Superior temporal gyrus (tissue), 1 donor: ENCODE data around the gene INPP5E.
"Not testable (repeated sequence)": the region's sequence is repeated elsewhere in the genome, so short reads cannot be mapped to it uniquely, and the experiment has no call there.

ENCODE experiments used
- DNase-seq: peaks from one replicate; pipeline ENCODE4 v3.0.0-alpha.2; 2016; ENCODE audit errors: extremely low spot score

The INPP5E gene

DNA sequence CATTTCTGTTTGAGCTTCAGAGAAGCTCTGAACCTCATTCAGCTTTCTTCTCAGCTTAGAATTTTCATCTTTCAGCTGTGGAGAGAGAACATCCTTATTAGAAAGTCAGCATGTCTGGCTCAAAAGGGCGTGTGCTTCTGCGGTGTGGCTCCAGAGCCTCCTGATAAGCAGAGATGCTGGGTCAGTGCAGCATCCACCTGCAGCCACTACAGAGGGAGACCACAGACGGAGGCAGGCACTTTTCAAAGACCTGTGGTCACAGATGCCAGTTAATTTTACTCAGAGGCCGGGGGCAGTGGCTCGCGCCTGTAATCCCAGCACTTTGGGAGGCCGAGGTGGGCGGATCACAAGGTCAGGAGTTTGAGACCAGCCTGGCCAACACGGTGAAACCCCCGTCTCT, 33.7 kb downstream of the INPP5E start:
- not testable (repeated sequence) for DNase-seq

DNA sequence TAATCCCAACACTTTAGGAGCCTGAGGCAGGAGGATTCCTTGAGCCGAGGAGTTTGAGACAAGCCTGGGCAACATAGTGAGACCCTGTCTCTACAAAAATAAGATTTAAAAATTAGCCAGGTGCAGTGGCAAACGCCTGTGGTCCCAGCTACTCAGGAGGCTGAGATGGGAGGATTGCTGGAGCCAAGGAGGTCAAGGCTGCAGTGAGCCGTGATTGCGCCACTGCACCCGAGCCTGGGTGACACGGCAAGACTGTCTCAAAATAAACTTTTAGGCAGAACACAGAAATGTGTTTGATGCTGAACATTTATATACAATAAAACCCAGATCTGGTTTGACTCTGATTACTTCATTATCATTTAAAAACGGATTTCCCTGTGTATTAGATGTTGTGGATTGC, 34.2 kb downstream of the INPP5E start:
- DNase-seq = no peak

DNA sequence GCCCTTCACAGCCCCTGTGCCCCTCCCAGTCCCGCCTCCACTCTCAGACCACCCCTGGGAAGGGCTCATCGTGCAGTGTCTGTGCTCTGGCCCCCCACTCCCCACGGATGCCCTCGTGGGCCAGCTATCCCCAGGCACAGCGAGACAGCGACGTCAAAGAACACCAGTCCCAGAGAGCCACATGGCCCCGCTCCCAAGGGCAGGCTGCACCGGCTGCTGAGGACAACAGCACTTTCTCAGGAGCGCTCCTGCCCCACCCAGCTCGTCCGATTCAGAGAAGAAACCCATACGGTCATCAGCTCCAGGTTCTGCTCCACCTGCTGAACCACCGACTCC, 34.9 kb downstream of the INPP5E start:
- DNase-seq = no peak

DNA sequence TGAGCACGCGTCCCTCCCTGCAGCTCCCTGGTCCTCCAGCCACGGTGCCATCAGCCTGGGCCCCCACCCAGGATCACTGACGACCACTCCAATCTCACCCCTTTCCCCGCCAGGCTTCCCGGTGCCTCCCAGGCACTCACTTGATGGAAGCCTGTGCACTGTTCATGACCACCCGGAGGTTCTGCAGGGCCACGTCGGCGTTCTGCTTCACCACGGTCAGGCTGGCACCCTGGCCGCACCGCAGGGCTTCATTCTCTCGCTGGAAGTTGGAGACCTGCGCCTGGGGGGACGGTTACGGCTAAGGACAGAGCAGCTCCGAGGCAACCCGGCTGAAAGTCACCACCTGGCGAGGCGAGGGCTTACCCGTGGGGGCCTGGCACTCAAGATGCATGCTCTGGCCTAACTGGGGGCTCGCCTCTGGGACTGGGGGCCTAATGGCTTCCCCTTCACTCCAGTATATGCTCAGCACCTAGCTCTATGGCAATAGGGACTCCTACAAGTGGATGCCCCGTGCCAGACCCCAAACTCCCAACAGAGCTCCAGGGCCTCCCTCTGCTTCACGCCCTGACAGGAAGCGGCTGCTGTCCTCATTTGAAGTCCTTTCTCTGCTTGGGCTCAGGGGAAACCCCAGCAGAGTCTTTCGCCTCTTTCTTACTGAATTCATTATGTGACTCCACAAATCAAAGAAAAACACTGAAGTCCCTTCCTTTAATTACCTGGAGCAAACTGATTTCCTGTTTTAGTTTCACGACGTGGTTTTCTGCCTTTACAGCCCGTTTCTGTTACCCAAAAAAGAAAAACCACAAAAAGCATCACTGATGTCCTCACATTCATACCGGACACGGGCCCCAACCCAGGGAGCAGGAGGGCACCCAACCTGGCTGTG, 35.5 kb downstream of the INPP5E start:
- DNase-seq = no peak

DNA sequence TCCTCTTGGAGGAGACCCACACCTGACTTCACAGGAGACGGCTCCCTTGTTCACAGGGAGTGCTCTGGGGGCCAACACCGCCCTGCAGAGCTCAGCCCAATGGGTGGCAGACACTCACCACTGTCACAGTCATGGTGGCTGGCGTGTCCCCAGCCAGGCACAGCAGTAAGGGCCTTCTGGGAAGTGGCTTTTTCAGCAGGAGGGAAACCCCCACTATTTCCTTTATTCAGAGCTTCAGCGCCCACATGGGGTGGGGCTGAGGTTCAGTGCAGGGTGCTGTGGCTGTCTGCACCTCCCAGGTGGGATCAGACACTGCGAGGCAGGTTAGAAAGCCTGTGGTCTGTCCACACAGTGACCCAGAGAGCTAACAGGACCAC, 36.1 kb downstream of the INPP5E start:
- no peak for DNase-seq

DNA sequence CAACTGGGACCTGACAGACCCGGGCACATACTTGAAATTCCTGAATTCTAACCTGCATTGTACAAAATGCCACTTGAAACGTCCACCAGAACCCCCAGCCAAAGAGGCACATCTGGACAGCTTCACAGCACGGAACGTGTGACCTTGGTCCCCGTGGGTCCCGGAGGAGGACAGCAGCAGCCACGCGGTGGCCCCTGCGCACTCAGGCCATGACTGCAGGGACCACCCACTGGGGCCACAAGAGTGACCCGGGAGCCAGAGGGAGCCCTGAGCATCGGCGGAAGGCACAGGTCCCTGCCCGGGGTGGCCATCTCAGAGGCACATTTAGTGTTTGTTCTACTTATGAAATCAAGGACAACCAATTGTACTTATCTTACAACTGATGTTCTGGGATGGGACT, 37.6 kb downstream of the INPP5E start:
- DNase-seq = no peak

DNA sequence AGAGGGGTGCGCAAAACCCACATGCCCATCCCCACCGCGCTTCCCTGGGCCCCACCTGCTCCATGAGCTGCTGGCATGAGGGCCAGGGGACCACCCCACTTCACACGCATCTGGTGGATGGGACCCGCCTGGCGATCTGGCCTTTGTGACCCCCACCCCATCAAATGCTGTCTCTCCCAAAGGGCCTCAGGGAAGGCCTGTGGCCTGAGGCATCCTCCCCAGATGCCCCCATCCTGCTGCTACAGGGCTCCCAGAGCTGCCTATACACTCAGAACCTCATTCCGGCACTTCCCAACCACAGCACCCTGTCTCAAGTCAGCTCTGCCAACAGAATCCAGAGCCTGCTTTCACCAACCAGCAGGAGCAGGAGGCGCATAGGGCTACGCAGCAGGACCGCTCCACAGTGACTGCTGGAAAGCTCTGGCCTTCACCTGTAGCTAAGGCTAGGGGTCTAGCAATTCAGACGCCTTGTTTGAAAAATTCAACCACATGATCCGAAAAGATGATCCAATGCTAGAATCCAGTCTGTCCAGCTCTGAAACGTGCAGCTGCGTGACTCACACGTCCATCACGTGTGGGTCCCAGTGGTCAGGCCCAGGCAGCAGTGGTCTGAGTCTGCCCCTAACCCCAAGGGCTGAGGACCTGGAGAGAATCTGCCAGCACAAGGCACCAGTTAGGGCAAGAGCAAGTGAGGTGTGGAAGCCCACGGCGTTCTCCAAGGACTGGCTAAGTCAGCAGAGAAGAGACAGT, 38.3 kb downstream of the INPP5E start:
- no peak for DNase-seq

DNA sequence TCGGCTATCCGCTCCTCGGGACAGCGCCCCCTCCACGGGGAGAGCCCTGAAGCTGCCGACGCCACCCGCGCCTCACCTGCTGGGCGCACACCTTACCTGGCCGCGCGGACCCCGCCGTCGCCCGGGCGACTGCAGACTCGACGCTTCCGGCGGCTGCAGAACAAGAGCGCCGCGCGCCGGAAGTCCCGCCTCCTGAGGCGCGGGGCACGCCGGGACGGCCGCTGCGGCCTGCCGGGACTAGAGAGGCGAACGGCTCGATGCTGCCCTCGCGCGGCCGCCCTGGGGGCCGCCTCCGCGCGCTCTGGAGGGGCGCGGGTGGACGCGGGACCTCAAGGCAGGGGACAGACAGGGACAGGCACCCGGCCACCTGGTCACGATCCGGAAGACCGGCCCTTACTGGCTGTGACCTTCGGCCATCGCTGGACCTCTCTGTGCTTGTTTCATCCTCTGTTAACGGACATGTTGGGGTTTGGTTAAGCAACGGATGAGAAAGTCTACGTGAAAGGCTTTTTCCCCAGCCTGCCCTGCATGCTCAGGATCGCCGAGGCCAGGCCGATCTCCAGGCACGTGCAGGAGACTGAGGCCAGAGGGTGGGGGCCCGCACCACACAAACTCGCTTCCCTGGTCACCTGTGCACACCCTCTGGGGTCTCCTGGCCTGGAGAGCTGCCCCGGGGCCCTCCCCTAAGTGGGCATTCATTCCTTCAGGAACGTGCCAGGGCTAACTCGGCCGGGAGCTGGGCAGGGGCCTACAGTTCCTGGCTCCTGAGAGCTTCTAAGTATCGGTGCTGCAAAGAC, 39.4 kb downstream of the INPP5E start, which contains the start of gene SNAPC4:
Gene SNAPC4, minus strand, starts transcription at position 133 of the 797 bp plus-strand sequence. CDS start 1,742 bp downstream, outside the sequence.
- DNase-seq = peak; percentile 84

DNA sequence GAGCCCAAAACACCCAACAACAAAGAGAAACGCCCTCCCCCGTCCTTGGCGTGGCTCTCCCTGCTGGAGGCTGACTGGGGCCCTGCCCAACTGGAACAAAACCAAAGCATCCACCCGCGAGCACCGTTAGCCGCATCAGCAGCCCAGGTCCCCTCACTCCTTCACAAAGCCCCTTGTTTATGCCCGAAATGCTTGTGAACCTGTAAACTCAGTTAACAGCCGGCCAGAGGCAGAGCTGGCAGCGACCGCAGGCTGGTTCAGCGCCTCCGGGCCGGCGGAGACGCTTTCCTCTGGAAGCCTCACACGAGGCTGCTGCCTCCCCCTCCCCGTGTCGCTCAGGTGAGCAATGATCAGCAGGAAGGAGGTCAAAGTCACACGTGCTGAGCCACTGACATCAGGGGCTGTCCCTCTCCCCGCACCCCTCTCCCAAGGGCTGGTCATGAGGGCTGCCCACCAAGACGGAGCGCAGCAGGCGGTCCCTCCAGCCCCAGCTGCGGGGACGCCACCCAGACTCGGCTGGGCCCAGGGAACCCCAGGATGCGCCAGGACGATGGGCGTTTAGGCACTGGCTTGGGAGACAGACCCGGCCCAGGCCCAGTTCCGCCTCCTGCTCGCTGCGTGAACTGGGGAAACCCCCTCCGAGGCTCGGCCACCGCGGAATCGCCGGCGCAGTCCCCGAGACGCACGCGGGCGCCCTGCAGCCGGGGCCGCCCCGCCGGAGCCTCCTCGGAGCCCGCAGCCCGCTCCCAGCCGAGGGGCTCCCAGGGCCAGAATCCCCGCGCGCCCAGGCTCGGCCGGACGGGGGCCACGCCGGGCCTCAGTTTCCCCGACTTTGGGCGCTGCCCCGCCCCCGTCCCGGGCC, 40.2 kb downstream of the INPP5E start:
- DNase-seq = no peak

DNA sequence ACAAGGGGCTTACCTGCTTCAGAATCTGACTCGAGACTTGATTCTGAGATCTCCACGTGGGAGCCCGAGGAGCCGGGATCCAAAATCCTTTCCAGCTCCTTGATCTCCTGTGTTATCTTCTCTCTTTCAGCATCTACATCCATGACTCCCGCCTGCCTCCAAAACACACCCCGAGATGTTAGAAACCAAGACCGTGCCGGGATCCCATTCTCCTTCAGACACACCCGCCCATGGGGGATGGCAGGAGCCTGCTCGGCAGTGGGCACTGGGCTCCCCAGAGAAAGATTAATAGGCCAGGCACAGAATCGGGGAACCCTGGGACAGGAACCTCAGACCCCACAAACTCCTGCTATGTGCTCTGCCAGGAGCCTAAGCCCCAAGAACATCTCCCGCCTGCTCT, 41.4 kb downstream of the INPP5E start:
- no peak for DNase-seq

DNA sequence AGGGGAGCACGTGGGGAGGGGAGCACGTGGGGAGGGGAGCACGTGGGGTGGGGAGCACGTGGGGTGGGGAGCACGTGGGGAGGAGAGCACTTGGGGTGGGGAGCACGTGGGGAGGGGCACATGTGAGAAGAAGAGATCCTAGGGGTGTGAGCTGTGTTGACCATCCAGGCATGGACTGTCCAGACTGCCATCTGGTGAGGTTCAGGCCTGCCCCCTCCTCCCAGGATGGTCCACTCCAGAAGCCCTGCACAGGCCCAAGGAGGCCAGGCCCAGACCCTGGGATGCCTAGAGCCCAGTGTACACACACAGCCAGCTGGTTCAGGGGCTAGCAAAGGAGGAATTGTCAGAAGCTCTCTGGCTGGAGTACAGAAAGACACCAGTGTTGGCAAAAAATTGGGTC, 42.0 kb downstream of the INPP5E start:
- DNase-seq = no peak

DNA sequence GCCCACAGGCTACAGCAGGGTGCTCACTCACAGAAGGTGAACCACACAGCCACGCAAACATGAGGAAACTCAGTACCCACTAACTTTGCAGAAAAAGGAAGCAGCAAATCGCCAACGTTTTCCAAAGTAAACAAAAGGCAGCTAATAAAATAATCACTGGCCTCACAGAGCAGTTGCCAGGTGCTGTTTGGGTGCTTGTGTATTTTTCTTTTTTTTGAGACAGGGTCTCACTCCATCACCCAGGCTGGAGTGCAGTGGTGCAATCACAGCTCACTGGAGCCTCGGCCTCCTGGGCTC, 43.5 kb downstream of the INPP5E start:
- DNase-seq = no peak

DNA sequence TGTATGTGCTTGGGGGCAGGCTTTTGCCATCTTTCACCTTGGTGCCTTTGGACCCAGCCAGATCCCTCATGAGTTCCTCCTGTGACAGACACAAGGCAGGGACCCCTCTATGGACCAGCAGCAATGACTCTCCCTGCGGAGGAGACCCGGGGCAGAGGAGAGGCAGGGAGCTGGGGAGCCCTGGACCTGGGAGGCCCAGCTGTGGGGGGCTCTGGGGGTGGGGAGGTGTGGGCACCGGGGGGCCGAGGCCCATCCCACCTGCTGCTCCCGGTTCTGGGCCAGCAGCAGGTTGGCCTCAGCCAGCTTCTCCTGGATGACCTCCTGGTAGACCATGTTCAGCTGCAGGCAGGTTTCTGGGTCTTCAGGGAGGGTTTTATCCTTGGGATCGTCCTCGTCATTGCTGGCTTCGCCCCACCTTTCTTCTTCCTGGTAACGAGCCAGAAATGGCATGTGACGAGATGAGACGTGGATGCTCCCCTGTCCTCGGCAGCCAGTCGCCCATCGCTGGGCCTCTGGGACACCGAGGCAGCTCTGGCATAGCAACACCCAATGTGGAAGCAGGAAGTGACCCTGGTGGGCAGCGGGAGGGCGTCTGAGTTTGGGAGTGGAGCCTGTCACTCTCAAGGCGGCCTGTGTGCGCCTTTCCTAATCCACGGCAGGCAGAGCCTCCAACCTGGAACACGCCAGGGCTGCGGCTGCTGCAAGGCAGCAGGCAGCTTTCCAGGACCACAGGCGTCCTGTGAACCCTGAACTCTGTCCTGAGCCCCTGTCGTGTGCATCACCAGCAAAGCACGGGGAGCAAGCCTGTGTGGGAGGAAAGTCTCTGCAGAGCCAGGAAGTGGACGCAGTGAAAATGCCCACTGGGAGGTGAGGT, 44.1 kb downstream of the INPP5E start:
- DNase-seq = no peak

DNA sequence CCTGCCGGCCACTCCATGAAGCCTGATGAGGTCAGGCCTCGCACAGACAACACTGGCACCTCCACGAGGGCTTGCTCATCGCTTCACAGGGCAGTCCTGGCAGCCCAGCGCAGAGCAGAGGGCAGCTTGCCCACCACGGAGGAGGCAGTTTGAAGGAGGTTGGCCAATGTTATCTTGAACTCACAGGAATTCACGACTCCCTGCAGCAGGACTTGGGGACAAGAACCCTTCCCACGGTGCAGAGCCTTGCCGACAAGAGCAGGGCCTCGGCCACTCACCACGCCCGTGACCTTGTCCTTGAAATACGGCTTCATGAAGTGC, 44.7 kb downstream of the INPP5E start:
- no peak for DNase-seq

DNA sequence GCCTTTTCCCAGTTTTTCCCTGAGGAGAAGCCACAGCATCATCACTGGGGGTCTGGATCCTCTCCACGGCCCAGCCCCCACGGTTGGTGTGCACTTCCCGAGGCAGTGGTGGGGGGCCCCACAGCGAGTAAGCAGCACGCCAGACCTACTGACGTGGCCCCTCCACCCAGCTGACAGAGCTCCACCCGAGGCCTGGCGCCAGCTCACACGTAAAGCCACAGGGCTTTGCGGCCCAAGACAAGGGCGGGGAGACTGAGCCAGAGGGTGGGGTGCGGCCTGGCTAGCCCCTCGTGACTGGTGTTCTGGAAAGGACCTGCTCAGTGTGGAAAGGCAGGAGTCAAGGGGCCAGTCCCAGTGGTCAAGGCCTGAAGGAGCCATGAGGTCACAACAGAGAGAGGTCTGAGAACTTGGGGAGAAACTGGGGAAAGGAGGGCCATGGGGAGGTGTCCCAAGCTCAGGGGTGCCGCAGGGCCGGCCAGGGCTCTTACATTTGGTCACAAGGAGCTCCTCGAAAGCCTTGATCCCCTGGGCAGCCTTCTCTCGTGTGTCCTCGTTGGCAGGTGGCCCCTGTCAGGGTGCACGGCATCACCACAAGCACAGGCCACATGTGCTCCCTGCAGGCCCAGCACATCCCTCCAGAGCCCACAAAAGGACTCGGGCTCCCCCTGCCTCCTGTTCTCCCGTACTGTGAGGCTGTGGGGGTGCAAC, 45.2 kb downstream of the INPP5E start:
- no peak for DNase-seq

DNA sequence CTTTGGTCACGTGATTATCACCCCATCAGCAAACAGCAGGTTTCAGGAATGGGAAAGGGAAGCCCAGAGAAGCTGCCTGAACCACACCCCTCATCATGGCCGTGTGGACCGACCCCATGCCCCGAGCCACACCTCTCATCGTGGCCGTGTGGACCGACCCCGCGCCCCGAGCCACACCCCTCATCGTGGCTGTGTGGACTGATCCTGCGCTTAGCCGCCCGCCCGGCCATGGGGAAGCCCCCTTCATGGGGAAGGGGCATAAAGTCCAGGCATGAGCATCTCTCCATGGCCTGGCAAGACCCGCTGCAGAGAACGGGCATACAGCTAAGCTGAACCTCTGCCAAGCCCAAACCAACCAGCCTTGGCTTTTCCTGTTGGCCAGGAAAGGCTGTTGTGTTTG, 46.1 kb downstream of the INPP5E start:
- DNase-seq = no peak

DNA sequence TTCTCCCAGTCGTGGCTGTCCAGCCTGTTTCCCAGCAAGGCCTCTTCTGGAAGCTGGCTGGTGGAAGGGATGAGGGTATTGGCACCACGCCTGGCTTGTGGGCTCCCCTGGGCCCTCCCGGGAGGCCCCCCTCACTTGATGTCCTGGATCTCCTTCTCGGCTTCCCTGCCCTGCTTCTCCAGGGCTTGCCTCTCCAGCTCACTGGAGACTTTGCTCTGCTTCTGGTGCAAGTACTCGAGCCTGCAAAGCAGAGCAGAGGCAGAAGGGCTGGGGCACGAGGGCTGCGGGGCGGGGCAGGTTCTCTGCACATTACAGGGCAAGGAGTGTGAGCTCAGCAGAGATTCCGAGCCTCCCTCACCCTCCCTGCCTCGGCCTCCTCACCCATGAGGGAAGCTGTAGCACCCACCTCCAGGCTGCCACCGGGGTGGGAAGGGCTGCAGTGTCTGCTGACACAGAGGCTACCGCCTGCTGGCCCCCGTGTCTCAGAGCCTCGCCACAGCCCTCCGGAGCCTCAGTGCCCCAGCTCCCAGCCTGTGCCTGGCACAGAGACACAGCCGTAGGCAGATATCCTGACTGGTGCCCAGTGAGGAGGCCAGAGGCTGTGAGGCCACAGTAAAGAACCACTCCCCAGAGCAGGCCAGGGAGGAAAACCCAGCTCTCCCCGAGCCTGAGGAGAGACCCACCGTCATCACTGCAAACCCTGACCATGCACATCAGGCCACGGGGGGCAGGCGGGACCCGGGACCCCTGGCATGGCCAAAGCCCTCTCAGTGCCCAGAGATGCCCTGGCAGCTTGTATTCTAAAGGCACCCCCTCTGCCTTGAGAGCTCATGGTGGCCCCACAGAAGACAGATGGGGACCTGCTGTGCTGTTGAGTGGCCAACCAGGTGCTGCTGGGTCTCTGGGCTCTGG, 46.9 kb downstream of the INPP5E start:
- no peak for DNase-seq

DNA sequence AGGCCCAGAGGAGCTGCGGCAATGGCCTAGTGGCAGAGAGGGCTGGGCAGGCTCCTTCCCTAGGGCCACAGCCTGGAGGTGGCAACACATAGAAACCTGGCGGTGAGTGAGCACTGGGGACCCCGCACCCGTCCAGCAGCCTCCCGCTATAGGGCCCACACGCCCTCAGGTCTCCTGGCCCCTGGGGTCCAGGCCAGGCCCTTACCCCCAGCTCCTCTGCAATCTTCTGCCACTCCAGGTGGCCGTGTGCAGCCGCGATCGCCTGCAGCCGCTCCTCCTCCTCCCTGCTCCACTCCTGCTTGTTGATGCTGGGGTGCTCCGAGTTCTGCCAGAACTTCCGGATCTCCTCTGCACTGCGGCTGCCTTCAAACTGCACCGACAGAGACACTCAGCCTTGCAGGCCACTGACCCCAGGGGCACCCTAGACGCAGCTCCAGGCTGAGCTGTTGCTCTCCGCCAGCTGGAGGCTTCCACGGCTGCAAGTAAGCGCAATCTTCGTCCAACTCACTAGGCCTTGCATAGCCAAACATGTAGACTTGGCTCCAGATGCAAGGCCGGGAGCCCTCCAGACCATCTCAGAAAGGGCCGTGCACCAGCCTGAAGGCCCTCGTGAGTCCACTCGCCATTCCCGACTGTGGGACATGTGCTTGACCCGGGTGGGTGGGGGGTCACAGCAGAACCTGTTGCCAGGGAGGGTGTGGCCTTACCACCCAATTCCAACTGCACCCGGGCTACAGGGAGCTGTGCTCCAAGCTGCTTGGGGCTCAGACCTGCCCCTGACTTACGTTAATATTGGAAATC, 47.7 kb downstream of the INPP5E start:
- DNase-seq = no peak
